Measurements from ENCODE around the gene TMEM272.
"Not testable (repeated sequence)": the region's sequence is repeated elsewhere in the genome, so short reads cannot be mapped to it uniquely, and the experiment has no call there.

Gene TMEM272

DNA sequence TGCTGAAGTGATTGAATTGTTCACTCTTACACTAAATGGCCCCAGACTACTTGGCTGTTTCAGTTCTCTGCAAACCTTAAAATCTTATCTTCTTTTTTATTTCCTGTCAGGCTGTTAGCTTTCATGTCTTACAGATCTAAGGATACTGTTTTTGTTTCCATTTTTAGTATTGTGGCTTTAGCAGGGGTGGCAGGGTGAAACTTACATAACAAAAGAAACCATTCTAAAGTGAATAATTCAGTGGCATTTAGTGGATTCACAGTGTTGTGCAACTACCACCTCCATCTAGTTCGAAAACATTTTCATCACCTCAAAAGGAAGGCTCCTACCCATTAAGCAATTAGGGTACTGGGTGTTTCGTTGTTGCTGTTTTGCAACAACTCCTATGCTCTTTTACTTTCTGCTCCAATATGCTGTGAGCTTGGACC is 19.8 kb downstream of the TMEM272 start:
- H2BK5ac ChIP-seq (ENCODE audit: low read length): no peak overlapping the region
- H3K9ac ChIP-seq (ENCODE audit: low read depth, low read length, poor library complexity): no peak overlapping the region
- H3K14ac ChIP-seq (ENCODE audit: low read length): no peak overlapping the region
- no peak overlapping the region for H2AK5ac ChIP-seq (ENCODE audit: low read depth, low read length)
- H3K27me3 ChIP-seq (ENCODE audit: control insufficient read depth in 3 of 3, insufficient read depth in 3 of 3, low read depth in 1 of 3, low read length in 3 of 3): peaks cover 0 to 42% (median 0%) of the 10 kb centered on the region in 3 experiments
- H4K8ac ChIP-seq (ENCODE audit: low read depth, low read length): no peak overlapping the region
- H3K79me1 ChIP-seq (ENCODE audit: low read depth, low read length): no peaks in the 10 kb centered on the region
- H2BK15ac ChIP-seq (ENCODE audit: low read length): no peak overlapping the region
- no peak overlapping the region for H3K23ac ChIP-seq (ENCODE audit: low read depth, low read length, poor library complexity)
- H3K4me1 ChIP-seq (ENCODE audit: control insufficient read depth in 2 of 2, insufficient read depth in 1 of 2, low read depth in 1 of 2, low read length in 2 of 2): no peaks in the 10 kb centered on the region
- H2BK120ac ChIP-seq (ENCODE audit: low read depth, low read length): no peak overlapping the region
- H3K18ac ChIP-seq (ENCODE audit: low read length): no peak overlapping the region
- no peak overlapping the region for H2BK12ac ChIP-seq (ENCODE audit: low read length)
- no peaks in the 10 kb centered on the region for H3K9me3 ChIP-seq (replicated peaks in 1 of 2; ENCODE audit: control insufficient read depth in 2 of 2, insufficient read depth in 1 of 2, low read depth in 1 of 2, low read length in 2 of 2)
- no peak overlapping the region for H2AFZ ChIP-seq (ENCODE audit: low read length)
- H3K4ac ChIP-seq (ENCODE audit: low read length): no peak overlapping the region
- no peak overlapping the region for H3K4me2 ChIP-seq (ENCODE audit: insufficient read depth, low read length, poor library complexity, severe bottlenecking)
- no peak overlapping the region for H4K91ac ChIP-seq (ENCODE audit: low read depth, low read length, poor library complexity)
- no peak overlapping the region for H3K4me3 ChIP-seq (ENCODE audit: low read length in 2 of 2)
- H3K36me3 ChIP-seq (replicated peaks in 1 of 2; ENCODE audit: control insufficient read depth in 2 of 2, insufficient read depth in 2 of 2, low read length in 2 of 2): no peaks in the 10 kb centered on the region
- DNase-seq (ENCODE audit: low spot score): no peak
- no CpG with 5 or more reads among the region's 2 CpGs for WGBS, 2 donors (ENCODE audit: extremely low coverage in 2 of 2, insufficient read length in 2 of 2, insufficient replicate concordance in 1 of 2)
- H3K27ac ChIP-seq (replicated peaks; ENCODE audit: low read length): no peak overlapping the region

DNA sequence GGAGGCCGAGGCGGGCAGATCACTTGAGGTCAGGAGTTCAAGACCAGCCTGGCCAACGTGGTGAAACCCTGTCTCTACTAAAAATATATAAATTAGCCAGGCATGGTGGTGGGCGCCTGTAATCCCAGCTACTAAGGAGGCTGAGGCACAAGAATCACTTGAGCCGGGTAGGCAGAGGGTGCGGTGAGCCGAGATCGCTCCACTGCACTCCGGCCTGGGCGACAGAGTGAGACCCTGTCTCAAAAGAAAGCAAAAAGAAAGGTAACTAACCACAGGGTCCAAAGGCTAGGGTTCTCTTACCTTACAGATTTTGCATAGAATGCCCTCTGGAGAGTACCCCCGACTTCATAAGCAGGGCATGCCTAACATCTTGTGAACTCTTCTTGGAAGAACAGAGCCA is 20.3 kb downstream of the TMEM272 start:
- H3K79me1 ChIP-seq (ENCODE audit: low read depth, low read length); H4K8ac ChIP-seq (ENCODE audit: low read depth, low read length); H2BK15ac ChIP-seq (ENCODE audit: low read length); H2BK12ac ChIP-seq (ENCODE audit: low read length); H3K18ac ChIP-seq (ENCODE audit: low read length); DNase-seq (ENCODE audit: low spot score); H3K4me3 ChIP-seq (ENCODE audit: low read length in 2 of 2); H3K14ac ChIP-seq (ENCODE audit: low read length); H3K9ac ChIP-seq (ENCODE audit: low read depth, low read length, poor library complexity); H3K9me3 ChIP-seq (replicated peaks in 1 of 2; ENCODE audit: control insufficient read depth in 2 of 2, insufficient read depth in 1 of 2, low read depth in 1 of 2, low read length in 2 of 2); H2BK5ac ChIP-seq (ENCODE audit: low read length); H3K36me3 ChIP-seq (replicated peaks in 1 of 2; ENCODE audit: control insufficient read depth in 2 of 2, insufficient read depth in 2 of 2, low read length in 2 of 2); H3K23ac ChIP-seq (ENCODE audit: low read depth, low read length, poor library complexity); H3K4ac ChIP-seq (ENCODE audit: low read length); H3K27ac ChIP-seq (replicated peaks; ENCODE audit: low read length); H4K91ac ChIP-seq (ENCODE audit: low read depth, low read length, poor library complexity); H3K4me2 ChIP-seq (ENCODE audit: insufficient read depth, low read length, poor library complexity, severe bottlenecking); H3K4me1 ChIP-seq (ENCODE audit: control insufficient read depth in 2 of 2, insufficient read depth in 1 of 2, low read depth in 1 of 2, low read length in 2 of 2); H2AFZ ChIP-seq (ENCODE audit: low read length); H2AK5ac ChIP-seq (ENCODE audit: low read depth, low read length); H2BK120ac ChIP-seq (ENCODE audit: low read depth, low read length): not testable (repeated sequence)
- WGBS, 2 donors (ENCODE audit: extremely low coverage in 2 of 2, insufficient read length in 2 of 2, insufficient replicate concordance in 1 of 2): no CpG with 5 or more reads among the region's 11 CpGs
- H3K27me3 ChIP-seq (ENCODE audit: control insufficient read depth in 3 of 3, insufficient read depth in 3 of 3, low read depth in 1 of 3, low read length in 3 of 3): peaks cover 0 to 42% (median 0%) of the 10 kb centered on the region in 3 experiments

DNA sequence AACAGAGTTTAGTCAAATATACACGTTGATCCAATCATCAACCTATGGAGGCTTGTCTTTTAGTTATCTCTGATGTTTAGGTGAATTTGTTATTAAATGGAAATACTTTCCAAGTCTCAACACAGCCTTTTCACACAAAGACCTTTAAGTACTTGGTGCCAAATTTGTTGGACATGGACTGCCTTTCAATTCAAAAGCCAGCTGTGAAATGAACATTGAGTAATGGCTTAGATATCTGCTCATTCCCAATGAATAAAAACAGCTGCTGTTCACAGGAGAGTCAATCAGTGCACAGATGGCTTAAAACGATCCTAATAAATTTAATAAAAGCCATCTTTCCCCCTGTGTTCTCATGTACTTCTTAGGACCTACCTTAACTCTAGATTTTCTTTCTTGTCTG is 21.1 kb downstream of the TMEM272 start:
- Histone ChIP-seq H3K36me3 (replicated peaks in 1 of 2; ENCODE audit: control insufficient read depth in 2 of 2, insufficient read depth in 2 of 2, low read length in 2 of 2) (no peaks in the 10 kb centered on the region), H3K14ac (ENCODE audit: low read length) (no peak overlapping the region), H2AK5ac (ENCODE audit: low read depth, low read length) (no peak overlapping the region), H3K4me1 (ENCODE audit: control insufficient read depth in 2 of 2, insufficient read depth in 1 of 2, low read depth in 1 of 2, low read length in 2 of 2) (no peaks in the 10 kb centered on the region), H4K91ac (ENCODE audit: low read depth, low read length, poor library complexity) (no peak overlapping the region), H3K4me3 (ENCODE audit: low read length in 2 of 2) (no peak overlapping the region), H3K4ac (ENCODE audit: low read length) (no peak overlapping the region), H3K9me3 (replicated peaks in 1 of 2; ENCODE audit: control insufficient read depth in 2 of 2, insufficient read depth in 1 of 2, low read depth in 1 of 2, low read length in 2 of 2) (no peaks in the 10 kb centered on the region), H3K9ac (ENCODE audit: low read depth, low read length, poor library complexity) (no peak overlapping the region), H2BK5ac (ENCODE audit: low read length) (no peak overlapping the region), H3K23ac (ENCODE audit: low read depth, low read length, poor library complexity) (no peak overlapping the region), H3K4me2 (ENCODE audit: insufficient read depth, low read length, poor library complexity, severe bottlenecking) (no peak overlapping the region), H3K18ac (ENCODE audit: low read length) (no peak overlapping the region), H3K79me1 (ENCODE audit: low read depth, low read length) (no peaks in the 10 kb centered on the region), H2BK120ac (ENCODE audit: low read depth, low read length) (no peak overlapping the region), H4K8ac (ENCODE audit: low read depth, low read length) (no peak overlapping the region), H3K27me3 (ENCODE audit: control insufficient read depth in 3 of 3, insufficient read depth in 3 of 3, low read depth in 1 of 3, low read length in 3 of 3) (peaks cover 0 to 38% (median 0%) of the 10 kb centered on the region in 3 experiments), H2AFZ (ENCODE audit: low read length) (no peak overlapping the region), H3K27ac (replicated peaks; ENCODE audit: low read length) (no peak overlapping the region), H2BK12ac (ENCODE audit: low read length) (no peak overlapping the region), H2BK15ac (ENCODE audit: low read length) (no peak overlapping the region)
- WGBS, 2 donors (ENCODE audit: extremely low coverage in 2 of 2, insufficient read length in 2 of 2, insufficient replicate concordance in 1 of 2): no CpG with 5 or more reads among the region's 2 CpGs
- no peak for DNase-seq (ENCODE audit: low spot score)

DNA sequence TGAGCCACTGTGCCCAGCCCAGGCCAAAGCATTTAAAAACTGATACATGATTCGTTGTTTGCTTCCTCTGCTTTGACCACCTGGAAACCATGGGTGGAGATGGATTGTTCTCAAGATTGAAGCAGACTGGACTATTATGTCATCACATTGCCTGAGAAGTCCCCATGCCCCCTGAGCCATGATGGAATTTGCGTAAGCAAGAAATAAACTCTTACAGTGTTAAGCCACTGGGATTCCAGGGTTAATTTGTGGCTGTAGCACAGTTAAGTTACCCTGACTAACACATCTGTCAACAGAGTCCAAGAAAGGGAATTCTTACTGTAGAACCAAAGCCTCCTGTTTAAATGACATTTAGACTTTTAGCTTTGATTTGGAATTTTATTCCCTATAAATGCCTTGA is 21.6 kb downstream of the TMEM272 start:
- Histone ChIP-seq H2AFZ (ENCODE audit: low read length) (no peak overlapping the region), H3K23ac (ENCODE audit: low read depth, low read length, poor library complexity) (no peak overlapping the region), H2AK5ac (ENCODE audit: low read depth, low read length) (no peak overlapping the region), H3K9me3 (replicated peaks in 1 of 2; ENCODE audit: control insufficient read depth in 2 of 2, insufficient read depth in 1 of 2, low read depth in 1 of 2, low read length in 2 of 2) (no peaks in the 10 kb centered on the region), H3K18ac (ENCODE audit: low read length) (no peak overlapping the region), H3K4me2 (ENCODE audit: insufficient read depth, low read length, poor library complexity, severe bottlenecking) (no peak overlapping the region), H3K79me1 (ENCODE audit: low read depth, low read length) (no peaks in the 10 kb centered on the region), H2BK5ac (ENCODE audit: low read length) (no peak overlapping the region), H4K8ac (ENCODE audit: low read depth, low read length) (no peak overlapping the region), H3K27ac (replicated peaks; ENCODE audit: low read length) (no peak overlapping the region), H3K27me3 (ENCODE audit: control insufficient read depth in 3 of 3, insufficient read depth in 3 of 3, low read depth in 1 of 3, low read length in 3 of 3) (peaks cover 0 to 36% (median 0%) of the 10 kb centered on the region in 3 experiments), H4K91ac (ENCODE audit: low read depth, low read length, poor library complexity) (no peak overlapping the region), H3K36me3 (replicated peaks in 1 of 2; ENCODE audit: control insufficient read depth in 2 of 2, insufficient read depth in 2 of 2, low read length in 2 of 2) (no peaks in the 10 kb centered on the region), H3K4ac (ENCODE audit: low read length) (no peak overlapping the region), H2BK12ac (ENCODE audit: low read length) (no peak overlapping the region), H2BK120ac (ENCODE audit: low read depth, low read length) (no peak overlapping the region), H3K14ac (ENCODE audit: low read length) (no peak overlapping the region), H3K4me1 (ENCODE audit: control insufficient read depth in 2 of 2, insufficient read depth in 1 of 2, low read depth in 1 of 2, low read length in 2 of 2) (no peaks in the 10 kb centered on the region), H3K9ac (ENCODE audit: low read depth, low read length, poor library complexity) (no peak overlapping the region), H2BK15ac (ENCODE audit: low read length) (no peak overlapping the region), H3K4me3 (ENCODE audit: low read length in 2 of 2) (no peak overlapping the region)
- no CpG with 5 or more reads among the region's 2 CpGs for WGBS, 2 donors (ENCODE audit: extremely low coverage in 2 of 2, insufficient read length in 2 of 2, insufficient replicate concordance in 1 of 2)
- DNase-seq (ENCODE audit: low spot score): no peak
